GM12878 (cell line): ENCODE results near the gene PLCG1. TPM values are rescaled to one million over a fixed set of nuclear protein-coding genes. Genes with fewer than 3 reads are reported as not detected.

Experiments used
- CBX3 ChIP-seq: fragments of 200-600 bp; sonication (generic); IDR thresholded peaks from 2 replicates; pipeline ENCODE4 v1.6.1; 2016; ENCODE audit warnings: low read depth, borderline replicate concordance
- EGR1 ChIP-seq, 2 experiments: IDR thresholded peaks; 1 replicate in 1 of 2; 2 replicates in 1 of 2; pipeline ENCODE4 v1.6.1; 2011 to 2012; ENCODE audit warnings: low read depth in 2 of 2, low read length in 2 of 2, borderline replicate concordance in 1 of 2, mild to moderate bottlenecking in 1 of 2, moderate library complexity in 1 of 2
- FOS ChIP-seq: IDR thresholded peaks from 3 replicates; pipeline ENCODE4 v1.6.1; 2011; ENCODE audit warnings: borderline replicate concordance; ENCODE audit not compliant: insufficient read length; ENCODE audit errors: extremely low read depth
- FOXK2 ChIP-seq: fragments of 450-650 bp; IDR thresholded peaks from 2 replicates; pipeline ENCODE4 v1.6.1; 2017; ENCODE audit warnings: mild to moderate bottlenecking, moderate library complexity
- GABPA ChIP-seq: IDR thresholded peaks from 2 replicates; pipeline ENCODE4 v1.6.1; 2014; ENCODE audit warnings: antibody characterized with exemption, low read depth, mild to moderate bottlenecking, inconsistent platforms
- NR2F1 ChIP-seq: fragments of 450-650 bp; conservative IDR thresholded peaks from 2 replicates; pipeline ENCODE4 v1.6.1; 2017; ENCODE audit warnings: mild to moderate bottlenecking
- PML ChIP-seq: IDR thresholded peaks from 2 replicates; pipeline ENCODE4 v1.6.1; 2012; ENCODE audit warnings: low read length, inconsistent platforms
- POLR2A ChIP-seq: IDR thresholded peaks from 2 replicates; pipeline ENCODE4 v1.6.1; 2011; ENCODE audit warnings: low read depth, mild to moderate bottlenecking, low read length
- SMC3 ChIP-seq: IDR thresholded peaks from 2 replicates; pipeline ENCODE4 v1.6.1; 2011; ENCODE audit warnings: low read length, improper control_type of control experiment, borderline replicate concordance
- STAT3 ChIP-seq: IDR thresholded peaks from 2 replicates; pipeline ENCODE4 v1.6.1; 2011; ENCODE audit warnings: low read depth, low read length, improper control_type of control experiment
- SUPT20H ChIP-seq: IDR thresholded peaks from 2 replicates; pipeline ENCODE4 v1.6.1; 2011; ENCODE audit warnings: low read depth, mild to moderate bottlenecking, low read length, moderate library complexity, borderline replicate concordance; ENCODE audit not compliant: control insufficient read depth
- ZBED1 ChIP-seq: IDR thresholded peaks from 2 replicates; pipeline ENCODE4 v1.6.1; 2016; ENCODE audit warnings: borderline replicate concordance
- ZNF217 ChIP-seq: fragments of 450-650 bp; IDR thresholded peaks from 2 replicates; pipeline ENCODE4 v1.6.1; 2017; ENCODE audit warnings: antibody characterized with exemption, mild to moderate bottlenecking
- ZSCAN29 ChIP-seq: fragments of 450-650 bp; IDR thresholded peaks from 2 replicates; pipeline ENCODE4 v1.6.1; 2017; ENCODE audit warnings: mild to moderate bottlenecking, moderate library complexity
- polyA plus RNA-seq, 11 experiments: library from polyadenylated mRNA; depleted of rRNA in 4 of 11; unstranded in 6 of 11; stranded (reverse) in 5 of 11; fragments of >200 nt; fragmentation: Nextera tagmentation in 4 of 11; fragmentation: Illumina TruSeq in 1 of 11; extraction: Ambion mirVana in 4 of 11; extraction: Trizol in 1 of 11; gene quantifications; 1 replicate in 1 of 11; 2 replicates in 10 of 11; pipeline versions ENCODE4 v1.2.1 to v1.2.3, GENCODE V29; 2011 to 2016; ENCODE audit warnings: inconsistent platforms in 2 of 11, missing spikeins in 2 of 11, low read depth in 1 of 11
- total RNA-seq, 4 experiments: library from RNA; depleted of rRNA in 3 of 4; stranded (reverse); fragments of >200 nt in 3 of 4; fragmentation: Illumina TruSeq in 1 of 4; extraction: Trizol in 1 of 4; gene quantifications; 2 replicates each; pipeline versions ENCODE4 v1.2.1 to v1.2.3, GENCODE V29; 2013 to 2021
- TF ChIP-seq, protein P1 (sequence below): fragments of 450-650 bp; IDR thresholded peaks from 2 replicates; pipeline ENCODE4 v1.6.1; 2017; ENCODE audit warnings: borderline replicate concordance
- TF ChIP-seq, protein P2 (sequence below): fragments of 450-650 bp; formaldehyde crosslinking; IDR thresholded peaks from 2 replicates; pipeline ENCODE4 v1.5.0; 2022; ENCODE audit warnings: mild to moderate bottlenecking, missing genetic modification characterization
- TF ChIP-seq, protein P3 (sequence below): fragments of 150-350 bp; IDR thresholded peaks from 2 replicates; pipeline ENCODE4 v1.6.1; 2014; ENCODE audit warnings: mild to moderate bottlenecking, low read depth, low read length
- TF ChIP-seq, protein P4 (sequence below): fragments of 450-650 bp; IDR thresholded peaks from 2 replicates; pipeline ENCODE4 v1.6.1; 2016; ENCODE audit warnings: mild to moderate bottlenecking, moderate library complexity, borderline replicate concordance

The PLCG1 gene
- total and polyA plus RNA-seq, 10 of the 15 experiments (the other 5 are each of a cell fraction or from before 2014, with no cell fraction given), result 2.6 to 114 (median 45.3) TPM

DNA sequence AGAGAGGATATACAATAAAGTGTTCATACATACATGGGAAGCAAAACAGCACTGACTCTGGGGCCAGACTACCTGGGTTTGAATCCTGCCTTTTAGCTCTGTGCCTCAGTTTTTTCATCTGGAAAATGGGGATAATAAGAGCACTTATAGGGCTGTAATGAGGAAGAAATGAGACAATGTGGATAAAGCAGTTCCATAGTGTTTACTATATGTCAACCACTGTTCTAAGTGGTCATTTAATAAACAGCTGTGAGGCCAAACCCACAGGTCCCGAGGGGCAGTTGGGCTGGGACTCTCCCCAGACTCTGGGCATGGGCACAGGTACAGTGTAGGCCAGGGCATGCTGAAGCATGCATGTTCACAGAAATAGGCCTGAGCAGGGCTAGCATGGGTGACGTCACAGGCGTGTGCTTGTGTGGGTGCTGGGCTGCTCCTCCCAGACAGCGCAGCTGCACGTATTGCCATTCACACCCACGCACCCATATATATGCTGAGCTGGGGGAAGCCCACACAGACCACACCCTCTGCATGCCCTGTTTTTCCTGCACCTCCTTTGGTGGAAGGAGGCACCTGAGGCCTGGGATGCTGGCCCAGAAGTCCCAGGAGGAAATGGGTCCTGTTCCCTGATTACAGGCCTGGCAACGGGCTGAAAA is 3.5 kb upstream of the PLCG1 start (continued):
- TF ChIP-seq, protein P1, sequence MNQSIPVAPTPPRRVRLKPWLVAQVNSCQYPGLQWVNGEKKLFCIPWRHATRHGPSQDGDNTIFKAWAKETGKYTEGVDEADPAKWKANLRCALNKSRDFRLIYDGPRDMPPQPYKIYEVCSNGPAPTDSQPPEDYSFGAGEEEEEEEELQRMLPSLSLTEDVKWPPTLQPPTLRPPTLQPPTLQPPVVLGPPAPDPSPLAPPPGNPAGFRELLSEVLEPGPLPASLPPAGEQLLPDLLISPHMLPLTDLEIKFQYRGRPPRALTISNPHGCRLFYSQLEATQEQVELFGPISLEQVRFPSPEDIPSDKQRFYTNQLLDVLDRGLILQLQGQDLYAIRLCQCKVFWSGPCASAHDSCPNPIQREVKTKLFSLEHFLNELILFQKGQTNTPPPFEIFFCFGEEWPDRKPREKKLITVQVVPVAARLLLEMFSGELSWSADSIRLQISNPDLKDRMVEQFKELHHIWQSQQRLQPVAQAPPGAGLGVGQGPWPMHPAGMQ, result no peak
- TF ChIP-seq CBX3 (no peak), ZNF217 (peak; percentile 93), NR2F1 (peak; percentile 80), EGR1 (IDR thresholded peaks at IDR 0.05; ENCODE audit: borderline replicate concordance in 1 of 2, low read depth in 2 of 2, low read length in 2 of 2) (peak; percentile 81 to 98), ZSCAN29 (peak; percentile 79), PML (no peak), GABPA (no peak), ZBED1 (peak; percentile 63), SMC3 (no peak), POLR2A (0 out of 2 replicates have a peak, but pooled peaks have one; percentile 19), FOS (no peak), FOXK2 (peak; percentile 79), STAT3 (no peak), SUPT20H (no peak)
- TF ChIP-seq, protein P2, sequence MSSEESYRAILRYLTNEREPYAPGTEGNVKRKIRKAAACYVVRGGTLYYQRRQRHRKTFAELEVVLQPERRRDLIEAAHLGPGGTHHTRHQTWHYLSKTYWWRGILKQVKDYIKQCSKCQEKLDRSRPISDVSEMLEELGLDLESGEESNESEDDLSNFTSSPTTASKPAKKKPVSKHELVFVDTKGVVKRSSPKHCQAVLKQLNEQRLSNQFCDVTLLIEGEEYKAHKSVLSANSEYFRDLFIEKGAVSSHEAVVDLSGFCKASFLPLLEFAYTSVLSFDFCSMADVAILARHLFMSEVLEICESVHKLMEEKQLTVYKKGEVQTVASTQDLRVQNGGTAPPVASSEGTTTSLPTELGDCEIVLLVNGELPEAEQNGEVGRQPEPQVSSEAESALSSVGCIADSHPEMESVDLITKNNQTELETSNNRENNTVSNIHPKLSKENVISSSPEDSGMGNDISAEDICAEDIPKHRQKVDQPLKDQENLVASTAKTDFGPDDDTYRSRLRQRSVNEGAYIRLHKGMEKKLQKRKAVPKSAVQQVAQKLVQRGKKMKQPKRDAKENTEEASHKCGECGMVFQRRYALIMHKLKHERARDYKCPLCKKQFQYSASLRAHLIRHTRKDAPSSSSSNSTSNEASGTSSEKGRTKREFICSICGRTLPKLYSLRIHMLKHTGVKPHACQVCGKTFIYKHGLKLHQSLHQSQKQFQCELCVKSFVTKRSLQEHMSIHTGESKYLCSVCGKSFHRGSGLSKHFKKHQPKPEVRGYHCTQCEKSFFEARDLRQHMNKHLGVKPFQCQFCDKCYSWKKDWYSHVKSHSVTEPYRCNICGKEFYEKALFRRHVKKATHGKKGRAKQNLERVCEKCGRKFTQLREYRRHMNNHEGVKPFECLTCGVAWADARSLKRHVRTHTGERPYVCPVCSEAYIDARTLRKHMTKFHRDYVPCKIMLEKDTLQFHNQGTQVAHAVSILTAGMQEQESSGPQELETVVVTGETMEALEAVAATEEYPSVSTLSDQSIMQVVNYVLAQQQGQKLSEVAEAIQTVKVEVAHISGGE, result no peak
- TF ChIP-seq, protein P3, sequence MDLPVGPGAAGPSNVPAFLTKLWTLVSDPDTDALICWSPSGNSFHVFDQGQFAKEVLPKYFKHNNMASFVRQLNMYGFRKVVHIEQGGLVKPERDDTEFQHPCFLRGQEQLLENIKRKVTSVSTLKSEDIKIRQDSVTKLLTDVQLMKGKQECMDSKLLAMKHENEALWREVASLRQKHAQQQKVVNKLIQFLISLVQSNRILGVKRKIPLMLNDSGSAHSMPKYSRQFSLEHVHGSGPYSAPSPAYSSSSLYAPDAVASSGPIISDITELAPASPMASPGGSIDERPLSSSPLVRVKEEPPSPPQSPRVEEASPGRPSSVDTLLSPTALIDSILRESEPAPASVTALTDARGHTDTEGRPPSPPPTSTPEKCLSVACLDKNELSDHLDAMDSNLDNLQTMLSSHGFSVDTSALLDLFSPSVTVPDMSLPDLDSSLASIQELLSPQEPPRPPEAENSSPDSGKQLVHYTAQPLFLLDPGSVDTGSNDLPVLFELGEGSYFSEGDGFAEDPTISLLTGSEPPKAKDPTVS, result no peak
- TF ChIP-seq, protein P4, sequence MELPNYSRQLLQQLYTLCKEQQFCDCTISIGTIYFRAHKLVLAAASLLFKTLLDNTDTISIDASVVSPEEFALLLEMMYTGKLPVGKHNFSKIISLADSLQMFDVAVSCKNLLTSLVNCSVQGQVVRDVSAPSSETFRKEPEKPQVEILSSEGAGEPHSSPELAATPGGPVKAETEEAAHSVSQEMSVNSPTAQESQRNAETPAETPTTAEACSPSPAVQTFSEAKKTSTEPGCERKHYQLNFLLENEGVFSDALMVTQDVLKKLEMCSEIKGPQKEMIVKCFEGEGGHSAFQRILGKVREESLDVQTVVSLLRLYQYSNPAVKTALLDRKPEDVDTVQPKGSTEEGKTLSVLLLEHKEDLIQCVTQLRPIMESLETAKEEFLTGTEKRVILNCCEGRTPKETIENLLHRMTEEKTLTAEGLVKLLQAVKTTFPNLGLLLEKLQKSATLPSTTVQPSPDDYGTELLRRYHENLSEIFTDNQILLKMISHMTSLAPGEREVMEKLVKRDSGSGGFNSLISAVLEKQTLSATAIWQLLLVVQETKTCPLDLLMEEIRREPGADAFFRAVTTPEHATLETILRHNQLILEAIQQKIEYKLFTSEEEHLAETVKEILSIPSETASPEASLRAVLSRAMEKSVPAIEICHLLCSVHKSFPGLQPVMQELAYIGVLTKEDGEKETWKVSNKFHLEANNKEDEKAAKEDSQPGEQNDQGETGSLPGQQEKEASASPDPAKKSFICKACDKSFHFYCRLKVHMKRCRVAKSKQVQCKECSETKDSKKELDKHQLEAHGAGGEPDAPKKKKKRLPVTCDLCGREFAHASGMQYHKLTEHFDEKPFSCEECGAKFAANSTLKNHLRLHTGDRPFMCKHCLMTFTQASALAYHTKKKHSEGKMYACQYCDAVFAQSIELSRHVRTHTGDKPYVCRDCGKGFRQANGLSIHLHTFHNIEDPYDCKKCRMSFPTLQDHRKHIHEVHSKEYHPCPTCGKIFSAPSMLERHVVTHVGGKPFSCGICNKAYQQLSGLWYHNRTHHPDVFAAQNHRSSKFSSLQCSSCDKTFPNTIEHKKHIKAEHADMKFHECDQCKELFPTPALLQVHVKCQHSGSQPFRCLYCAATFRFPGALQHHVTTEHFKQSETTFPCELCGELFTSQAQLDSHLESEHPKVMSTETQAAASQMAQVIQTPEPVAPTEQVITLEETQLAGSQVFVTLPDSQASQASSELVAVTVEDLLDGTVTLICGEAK, result no peak; the same call in 1 of the 2 replicates
